NB4 (cell line): ENCODE results near the gene MKLN1.
"Not testable (repeated sequence)": the region's sequence is repeated elsewhere in the genome, so short reads cannot be mapped to it uniquely, and the experiment has no call there.

Experiments
- DNase-seq: peaks from one replicate; pipeline ENCODE4 v3.0.0; 2010; ENCODE audit warnings: low read depth
- H3K4me3 ChIP-seq: one replicate; pipeline ENCODE4 v1.5.1; 2011; ENCODE audit warnings: mild to moderate bottlenecking, low read depth, low read length, moderate library complexity
- MYC ChIP-seq: IDR thresholded peaks from 2 replicates; pipeline ENCODE4 v1.6.1; 2011; ENCODE audit warnings: low read depth, low read length
- POLR2A ChIP-seq: IDR thresholded peaks from 2 replicates; pipeline ENCODE4 v1.6.1; 2011; ENCODE audit warnings: mild to moderate bottlenecking; ENCODE audit not compliant: insufficient read length; ENCODE audit errors: extremely low read depth
- TF ChIP-seq, protein P1 (sequence below): IDR thresholded peaks from 2 replicates; pipeline ENCODE4 v1.6.1; 2011; ENCODE audit warnings: low read depth, low read length
- TF ChIP-seq, protein P2 (sequence below): IDR thresholded peaks from one replicate; pipeline ENCODE4 v1.5.1; 2012; ENCODE audit warnings: low read depth, low read length

The MKLN1 gene

DNA sequence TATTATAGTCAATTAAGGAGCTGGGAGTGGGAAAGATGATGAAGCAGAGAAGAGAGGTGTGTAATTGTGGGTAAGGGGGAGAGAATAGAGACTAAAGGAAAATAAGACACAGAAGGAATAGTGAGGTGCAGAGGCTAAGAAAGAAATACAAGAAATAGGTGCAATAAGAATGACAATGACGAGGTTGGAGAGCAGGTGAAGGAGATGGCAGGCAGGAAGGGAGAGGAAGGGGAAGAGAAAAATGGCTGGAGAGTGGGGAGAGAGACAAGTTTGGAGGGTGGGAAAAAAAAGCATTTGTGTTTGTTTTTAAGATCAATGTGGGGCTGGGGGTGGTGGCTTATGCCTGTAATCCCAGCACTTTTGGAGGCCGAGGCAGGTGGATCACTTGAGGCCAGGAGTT is 27.6 kb upstream of the MKLN1 start:
- no peak for DNase-seq
- TF ChIP-seq POLR2A: no peak
- TF ChIP-seq, protein P1, sequence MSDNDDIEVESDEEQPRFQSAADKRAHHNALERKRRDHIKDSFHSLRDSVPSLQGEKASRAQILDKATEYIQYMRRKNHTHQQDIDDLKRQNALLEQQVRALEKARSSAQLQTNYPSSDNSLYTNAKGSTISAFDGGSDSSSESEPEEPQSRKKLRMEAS: no peak
- no peak for TF ChIP-seq MYC
- TF ChIP-seq, protein P2, sequence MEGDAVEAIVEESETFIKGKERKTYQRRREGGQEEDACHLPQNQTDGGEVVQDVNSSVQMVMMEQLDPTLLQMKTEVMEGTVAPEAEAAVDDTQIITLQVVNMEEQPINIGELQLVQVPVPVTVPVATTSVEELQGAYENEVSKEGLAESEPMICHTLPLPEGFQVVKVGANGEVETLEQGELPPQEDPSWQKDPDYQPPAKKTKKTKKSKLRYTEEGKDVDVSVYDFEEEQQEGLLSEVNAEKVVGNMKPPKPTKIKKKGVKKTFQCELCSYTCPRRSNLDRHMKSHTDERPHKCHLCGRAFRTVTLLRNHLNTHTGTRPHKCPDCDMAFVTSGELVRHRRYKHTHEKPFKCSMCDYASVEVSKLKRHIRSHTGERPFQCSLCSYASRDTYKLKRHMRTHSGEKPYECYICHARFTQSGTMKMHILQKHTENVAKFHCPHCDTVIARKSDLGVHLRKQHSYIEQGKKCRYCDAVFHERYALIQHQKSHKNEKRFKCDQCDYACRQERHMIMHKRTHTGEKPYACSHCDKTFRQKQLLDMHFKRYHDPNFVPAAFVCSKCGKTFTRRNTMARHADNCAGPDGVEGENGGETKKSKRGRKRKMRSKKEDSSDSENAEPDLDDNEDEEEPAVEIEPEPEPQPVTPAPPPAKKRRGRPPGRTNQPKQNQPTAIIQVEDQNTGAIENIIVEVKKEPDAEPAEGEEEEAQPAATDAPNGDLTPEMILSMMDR: no peak
- no peak overlapping the region for H3K4me3 ChIP-seq

DNA sequence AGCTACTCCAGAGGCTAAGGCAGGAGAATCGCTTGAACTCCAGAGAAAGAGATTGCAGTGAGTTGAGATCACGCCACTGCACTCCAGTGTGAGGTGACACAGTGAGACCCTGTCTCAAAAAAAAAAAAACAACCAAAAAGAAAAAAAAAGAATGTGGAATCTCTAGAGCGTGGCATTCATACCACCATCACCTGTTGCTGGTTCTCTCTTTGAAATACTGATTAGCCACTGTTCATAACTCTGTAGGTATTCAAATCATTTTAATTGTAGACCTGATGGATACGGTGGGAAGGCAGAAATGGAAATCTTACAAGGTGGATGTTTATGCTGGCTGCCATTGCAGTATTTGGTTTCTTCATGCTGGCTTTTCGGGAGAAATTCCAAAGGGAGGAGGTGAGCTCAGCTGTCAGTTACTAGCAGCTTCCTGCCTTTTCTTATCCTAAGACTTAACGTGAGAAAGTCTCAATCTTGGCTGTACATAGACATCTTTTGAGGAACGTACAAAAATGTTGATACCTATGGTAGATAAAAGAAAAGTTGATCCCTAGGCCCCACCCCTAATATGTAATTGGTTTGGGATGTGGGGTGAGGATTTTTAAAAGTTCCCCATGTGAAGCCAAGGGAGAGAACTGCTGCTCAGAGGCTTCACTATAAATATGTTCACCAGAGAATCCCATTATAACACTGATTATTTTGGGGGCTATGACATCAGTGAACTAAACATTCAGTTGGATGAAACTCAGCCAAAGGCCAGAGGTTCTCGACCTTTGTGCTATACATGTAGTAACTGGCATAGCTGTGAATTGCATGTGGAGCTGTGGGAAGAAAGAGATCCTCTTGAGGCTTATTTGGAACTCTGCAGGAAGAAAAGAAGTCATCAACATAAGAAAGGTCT is 26.9 kb upstream of the MKLN1 start:
- no peak overlapping the region for H3K4me3 ChIP-seq
- TF ChIP-seq POLR2A (no peak), MYC (no peak)
- TF ChIP-seq, protein P2: no peak
- TF ChIP-seq, protein P1: no peak
- DNase-seq: no peak

DNA sequence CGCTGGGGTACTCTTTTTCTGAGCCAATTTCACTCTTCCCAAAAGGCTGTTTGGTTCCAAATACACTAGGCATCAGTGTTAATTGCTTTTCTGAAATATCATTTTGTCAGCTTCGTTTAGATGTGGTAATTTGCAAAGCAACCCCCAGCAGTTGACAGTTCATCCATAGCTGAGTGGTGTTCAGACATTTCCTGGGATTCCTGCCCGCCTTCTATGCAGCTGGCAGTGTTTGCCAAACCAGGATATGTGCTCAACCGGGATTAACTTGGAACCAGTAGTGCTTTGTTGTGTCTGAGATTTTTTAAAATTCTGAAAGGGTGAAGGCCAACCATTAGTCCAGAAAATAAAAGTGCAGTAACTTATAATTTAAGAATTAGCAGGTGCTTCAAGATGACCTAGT is 25.2 kb upstream of the MKLN1 start:
- no peak overlapping the region for H3K4me3 ChIP-seq
- no peak for TF ChIP-seq MYC
- no peak for DNase-seq

DNA sequence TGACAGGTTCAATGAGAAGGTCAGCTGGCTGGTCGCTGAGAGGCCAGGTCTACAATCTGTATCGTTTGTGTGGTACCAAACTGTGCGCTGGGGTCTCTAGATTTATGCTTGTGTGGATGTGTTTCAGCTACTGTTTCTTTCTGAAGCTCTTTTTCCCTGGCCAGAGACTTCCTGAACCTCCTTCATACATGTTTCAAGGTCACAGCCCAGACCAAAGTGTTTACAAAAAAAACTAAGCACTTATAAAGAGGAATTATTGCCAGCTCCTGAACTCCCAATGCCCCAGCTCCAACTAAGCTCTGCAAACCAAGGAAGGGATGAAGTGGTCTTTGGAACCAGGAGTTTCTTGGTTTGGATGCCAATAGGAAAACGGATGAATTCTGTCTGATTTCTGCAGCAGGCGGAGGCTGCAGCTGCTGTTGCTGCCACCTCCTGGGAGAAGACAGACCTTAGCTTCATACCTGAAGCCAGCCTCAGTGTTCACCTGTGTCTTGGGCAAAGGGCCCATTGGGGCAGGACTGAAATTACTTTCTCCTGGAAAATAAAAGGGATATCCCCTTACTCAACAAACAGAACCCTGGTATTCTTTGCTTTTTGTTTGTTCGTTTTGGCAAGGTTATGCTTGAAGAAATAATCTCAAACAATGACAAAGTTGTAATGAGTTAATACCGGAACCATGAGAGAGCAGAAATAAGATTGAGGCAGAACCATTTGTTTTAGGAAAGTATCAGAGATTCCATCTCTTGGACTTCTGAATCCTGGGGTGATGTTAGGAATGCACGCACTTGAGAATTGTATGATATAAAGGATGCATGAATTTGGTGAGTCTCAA is 24.6 kb upstream of the MKLN1 start:
- H3K4me3 ChIP-seq: no peak overlapping the region
- no peak for DNase-seq
- TF ChIP-seq, protein P2: peak; percentile 19
- no peak for TF ChIP-seq MYC

DNA sequence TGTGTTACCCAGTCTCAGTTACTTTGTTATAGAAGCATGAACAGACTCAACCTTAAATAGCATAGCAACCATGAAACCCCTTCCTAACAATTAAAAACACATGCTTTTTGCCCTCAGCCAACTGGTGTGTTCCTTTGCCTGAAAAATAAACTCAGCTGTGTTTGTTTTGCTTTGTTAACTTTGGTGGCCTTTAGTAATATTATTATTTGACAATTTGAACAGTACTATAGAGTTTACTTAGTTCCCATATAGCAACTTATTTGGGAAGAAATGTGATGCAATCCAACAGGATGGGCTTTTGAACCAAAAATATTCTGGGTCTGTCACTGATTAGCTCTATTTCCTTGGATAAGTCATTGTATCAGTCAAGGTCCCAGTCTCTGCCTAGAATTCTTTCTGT is 22.5 kb upstream of the MKLN1 start:
- TF ChIP-seq, protein P2: no peak
- TF ChIP-seq POLR2A (no peak), MYC (no peak)
- TF ChIP-seq, protein P1: no peak
- no peak for DNase-seq
- no peak overlapping the region for H3K4me3 ChIP-seq

DNA sequence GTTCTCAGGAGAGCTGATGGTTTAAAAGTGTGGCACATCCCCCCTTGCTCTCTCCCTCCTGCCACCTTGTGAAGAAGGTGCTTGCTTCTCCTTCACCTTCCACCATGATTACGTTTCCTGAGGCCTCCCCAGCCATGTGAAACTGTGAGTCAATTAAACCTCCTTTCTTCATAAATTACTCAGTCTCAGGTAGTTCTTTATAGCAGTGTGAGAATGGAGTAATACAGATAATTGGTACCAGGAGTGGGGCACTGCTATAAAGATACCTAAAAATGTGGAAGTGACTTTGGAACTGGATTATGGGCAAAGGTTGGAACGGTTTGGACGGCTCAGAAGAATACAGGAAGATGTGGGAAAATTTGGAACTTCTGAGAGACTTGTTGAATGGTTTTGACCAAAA is 21.6 kb upstream of the MKLN1 start:
- DNase-seq, H3K4me3 ChIP-seq: not testable (repeated sequence)

DNA sequence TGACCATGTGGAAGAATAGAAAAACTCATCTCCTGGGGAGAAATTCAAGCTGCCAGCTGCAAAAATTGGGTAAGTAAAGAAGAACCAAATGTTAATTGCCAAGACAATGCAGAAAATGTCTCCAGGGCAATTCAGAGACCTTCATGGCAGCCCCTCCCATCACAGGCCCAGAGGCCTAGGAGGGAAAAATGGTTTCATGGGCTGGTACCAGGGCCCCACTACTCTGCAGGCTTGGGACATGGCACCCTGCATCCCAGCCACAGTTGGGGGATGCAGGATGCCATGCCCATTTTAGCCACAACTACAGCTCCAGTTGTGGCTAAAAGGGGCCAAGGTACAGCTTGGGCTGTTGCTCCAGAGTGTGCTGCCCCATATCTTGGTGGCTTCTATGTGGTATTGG is 20.9 kb upstream of the MKLN1 start:
- TF ChIP-seq MYC: no peak
- TF ChIP-seq POLR2A: no peak
- TF ChIP-seq, protein P2: no peak
- TF ChIP-seq, protein P1: no peak
- no peak for DNase-seq
- no peak overlapping the region for H3K4me3 ChIP-seq
